Left lobe of liver (tissue), 2 donors: ENCODE data around the gene ZNF709. TPM values are rescaled to one million over a fixed set of nuclear protein-coding genes. Genes with fewer than 3 reads are reported as not detected.
A peak's percentile ranks its signal among the peaks of the same experiment; 100 is the strongest.
"Not testable (repeated sequence)": the region's sequence is repeated elsewhere in the genome, so short reads cannot be mapped to it uniquely, and the experiment has no call there.

ENCODE experiments used
- ATAC-seq: fragments of 200-7000 bp; cut with Tn5 transposase; one replicate; pipeline ENCODE4 v1.9.1; 2020; ENCODE audit warnings: mild to moderate bottlenecking, moderate library complexity
- DNase-seq: peaks from one replicate; pipeline ENCODE4 v3.0.0-alpha.2; 2020; ENCODE audit warnings: low spot score
- total RNA-seq: library from RNA; stranded (reverse); gene quantifications from one replicate; pipeline ENCODE4 v1.2.1, GENCODE V29; 2021
- donor health status: DM: no; HTN: no; CAD: no; lungs with moderate emphysema.
- donor health status: DM: no; HTN: yes; CAD: no.

The ZNF709 gene
- total RNA-seq, 1 donor from 2014 or later: 0.65 TPM

GRCh38 chr19:12453495-12453894 is 31.1 kb downstream of the ZNF709 start:
- DNase-seq (no peak), ATAC-seq (no peak)

GRCh38 chr19:12450844-12451243 is 33.8 kb downstream of the ZNF709 start:
- ATAC-seq: no peak

GRCh38 chr19:12448808-12449207 is 35.8 kb downstream of the ZNF709 start:
- no peak for DNase-seq
- no peak for ATAC-seq

More at GRCh38 chr19:12450844-12451243, 33.8 kb downstream of the ZNF709 start:
- DNase-seq: no peak

GRCh38 chr19:12440541-12441316 is 43.9 kb downstream of the ZNF709 start, which contains the start of gene ZNF443:
TSS of gene ZNF443 (minus strand) at chr19:12441021. CDS start at chr19:12440914, 107 bp downstream.
- ATAC-seq (peak; percentile 96), DNase-seq (peak; percentile 100)

- DNase-seq (peak; percentile 56), ATAC-seq (peak; percentile 69)
These were observed 44.7 kb downstream of the ZNF709 start for GRCh38 chr19:12439686-12440540.

- not testable (repeated sequence) for DNase-seq, ATAC-seq
These were observed 53.8 kb downstream of the ZNF709 start for GRCh38 chr19:12430726-12431299.

GRCh38 chr19:12425888-12426274 is 58.7 kb downstream of the ZNF709 start:
- ATAC-seq: no peak

GRCh38 chr19:12425236-12425887 is 59.3 kb downstream of the ZNF709 start:
- DNase-seq (no peak), ATAC-seq (no peak)

More at GRCh38 chr19:12425888-12426274, 58.7 kb downstream of the ZNF709 start:
- DNase-seq: no peak

GRCh38 chr19:12417273-12417672 is 67.3 kb downstream of the ZNF709 start:
- not testable (repeated sequence) for DNase-seq, ATAC-seq

GRCh38 chr19:12411893-12412292 is 72.7 kb downstream of the ZNF709 start:
- DNase-seq (no peak), ATAC-seq (no peak)

Other genes starting within 250 kb of the ZNF709 start
- gene ZNF44, start 189.9 kb downstream of the ZNF709 start, total RNA-seq: 7.6 TPM
- 4.6 TPM for gene ZNF563, start 151.2 kb downstream of the ZNF709 start, total RNA-seq
- 2.6 TPM for gene ZNF442, start 119.1 kb downstream of the ZNF709 start, total RNA-seq
- 3.0 TPM for gene ZNF799, start 83.5 kb downstream of the ZNF709 start, total RNA-seq
- 2.4 TPM for gene ZNF443, start 43.8 kb downstream of the ZNF709 start, total RNA-seq
- 5.3 TPM for gene ZNF564, start 66.7 kb upstream of the ZNF709 start, total RNA-seq
- 3.9 TPM for gene ZNF490, start 126.0 kb upstream of the ZNF709 start, total RNA-seq
- 9.1 TPM for gene ZNF791, start 126.1 kb upstream of the ZNF709 start, total RNA-seq
- 54.8 TPM for gene MAN2B1, start 181.9 kb upstream of the ZNF709 start, total RNA-seq
- gene WDR83, start 182.0 kb upstream of the ZNF709 start, total RNA-seq: 3.8 TPM
- gene DHPS, start 197.1 kb upstream of the ZNF709 start, total RNA-seq: 41.6 TPM
- not detected for gene GNG14, start 203.2 kb upstream of the ZNF709 start, total RNA-seq
- 3.3 TPM for gene FBXW9, start 211.8 kb upstream of the ZNF709 start, total RNA-seq
- gene TNPO2, start 239.1 kb upstream of the ZNF709 start, total RNA-seq: 19.5 TPM
- gene TRIR, start 249.9 kb upstream of the ZNF709 start, total RNA-seq: 91.0 TPM